Keratinocyte (primary cell): ENCODE measurements around the gene UPF1. TPM values are rescaled to one million over a fixed set of nuclear protein-coding genes. Genes with fewer than 3 reads are reported as not detected.

Experiments used
- DNase-seq: peaks from one replicate; pipeline ENCODE4 v3.0.0-alpha.2; 2011; ENCODE audit warnings: low read depth, missing footprints, low spot score
- FAIRE-seq: peaks from 2 replicates; lab custom pipeline; 2011; peaks lifted over from hg19 to GRCh38; lab: Jason Lieb, UNC
- H2AFZ ChIP-seq: 2 replicates; pipeline ENCODE4 v1.6.0; 2012; ENCODE audit warnings: low read length, control low read depth, inconsistent platforms; ENCODE audit not compliant: control insufficient read depth
- H3K27ac ChIP-seq: 2 replicates; pipeline ENCODE4 v1.5.1; 2011; ENCODE audit warnings: low read length; ENCODE audit not compliant: control insufficient read depth, insufficient read depth
- H3K27me3 ChIP-seq: 3 replicates; pipeline ENCODE4 v1.6.0; 2011; ENCODE audit warnings: low read length; ENCODE audit not compliant: control insufficient read depth, insufficient read depth; ENCODE audit errors: extremely low read depth
- H3K36me3 ChIP-seq, 2 experiments: 2 replicates in 1 of 2; 3 replicates in 1 of 2; pipeline ENCODE4 v1.5.1; 2011; ENCODE audit warnings: low read length in 2 of 2, mild to moderate bottlenecking in 1 of 2; ENCODE audit not compliant: control insufficient read depth in 2 of 2, insufficient read depth in 2 of 2; ENCODE audit errors: extremely low read depth in 1 of 2
- H3K4me1 ChIP-seq: 3 replicates; pipeline ENCODE4 v1.5.1; 2011; ENCODE audit warnings: low read length; ENCODE audit not compliant: control insufficient read depth, insufficient read depth; ENCODE audit errors: extremely low read depth
- H3K4me2 ChIP-seq: 3 replicates; pipeline ENCODE4 v1.6.0; 2011; ENCODE audit warnings: low read depth, low read length; ENCODE audit not compliant: control insufficient read depth, insufficient read depth; ENCODE audit errors: extremely low read depth
- H3K4me3 ChIP-seq, 3 experiments: fragments of 200-600 bp in 1 of 3; sonication (generic) in 1 of 3; 2 replicates in 2 of 3; 3 replicates in 1 of 3; pipeline ENCODE4 v1.5.1; 2011 to 2016; ENCODE audit warnings: low read length in 3 of 3, mild to moderate bottlenecking in 3 of 3, control low read depth in 2 of 3, inconsistent platforms in 1 of 3, low read depth in 1 of 3, mixed read lengths in 1 of 3, mixed run types in 1 of 3, moderate library complexity in 1 of 3; ENCODE audit not compliant: control insufficient read depth in 2 of 3, insufficient read depth in 2 of 3; ENCODE audit errors: extremely low read depth in 1 of 3
- H3K79me2 ChIP-seq: 2 replicates; pipeline ENCODE4 v1.6.0; 2012; ENCODE audit warnings: low read length; ENCODE audit not compliant: control insufficient read depth, insufficient read depth
- H3K9ac ChIP-seq: 3 replicates; pipeline ENCODE4 v1.6.0; 2011; ENCODE audit warnings: low read length; ENCODE audit not compliant: control insufficient read depth, insufficient read depth; ENCODE audit errors: extremely low read depth
- H3K9me1 ChIP-seq: 3 replicates; pipeline ENCODE4 v1.6.0; 2011; ENCODE audit warnings: low read length; ENCODE audit not compliant: control insufficient read depth, insufficient read depth; ENCODE audit errors: extremely low read depth
- H3K9me3 ChIP-seq: 2 replicates; pipeline ENCODE4 v1.5.1; 2012; ENCODE audit warnings: low read depth, low read length; ENCODE audit not compliant: control insufficient read depth
- H4K20me1 ChIP-seq: 3 replicates; pipeline ENCODE4 v1.6.0; 2011; ENCODE audit warnings: low read length; ENCODE audit not compliant: control insufficient read depth, insufficient read depth; ENCODE audit errors: extremely low read depth
- CTCF ChIP-seq, 3 experiments: IDR thresholded peaks in 1 of 3; conservative IDR thresholded peaks in 1 of 3; optimal IDR thresholded peaks in 1 of 3; 2 replicates in 2 of 3; 3 replicates in 1 of 3; pipeline versions ENCODE3 to v1.5.1; 2011; ENCODE audit warnings: low read length in 3 of 3, mild to moderate bottlenecking in 3 of 3, moderate library complexity in 2 of 3, control low read depth in 1 of 3, inconsistent platforms in 1 of 3; ENCODE audit not compliant: insufficient read depth in 2 of 3; ENCODE audit errors: extremely low read depth in 1 of 3
- EZH2 ChIP-seq: IDR thresholded peaks from one replicate; pipeline ENCODE4 v1.6.1; 2012; ENCODE audit warnings: inconsistent platforms, mild to moderate bottlenecking, low read length, moderate library complexity
- dilution Hi-C: fragments of 300-500 bp; cut with MboI; formaldehyde crosslinking; loops from one replicate; pipeline ENCODE4 v1.7.0; 2020; ENCODE audit warnings: low sequenced_read_pairs; ENCODE audit not compliant: extremely low pct_ligation_motif_present
- polyA plus RNA-seq, 5 experiments: library from polyadenylated mRNA; depleted of rRNA in 3 of 5; stranded (reverse) in 3 of 5; stranded (forward) in 1 of 5; unstranded in 1 of 5; fragments of >200 nt; gene quantifications; 1 replicate in 1 of 5; 2 replicates in 3 of 5; 3 replicates in 1 of 5; pipeline versions ENCODE4 v1.2.1 to v1.2.3, GENCODE V29; 2011 to 2012; ENCODE audit warnings: missing spikeins in 2 of 5, low read depth in 1 of 5, low replicate concordance in 1 of 5

Gene UPF1
- polyA plus RNA-seq, 1 donor (not counting 4 experiments of a cell fraction or from before 2014, with no cell fraction given) = 33.7 TPM

DNA sequence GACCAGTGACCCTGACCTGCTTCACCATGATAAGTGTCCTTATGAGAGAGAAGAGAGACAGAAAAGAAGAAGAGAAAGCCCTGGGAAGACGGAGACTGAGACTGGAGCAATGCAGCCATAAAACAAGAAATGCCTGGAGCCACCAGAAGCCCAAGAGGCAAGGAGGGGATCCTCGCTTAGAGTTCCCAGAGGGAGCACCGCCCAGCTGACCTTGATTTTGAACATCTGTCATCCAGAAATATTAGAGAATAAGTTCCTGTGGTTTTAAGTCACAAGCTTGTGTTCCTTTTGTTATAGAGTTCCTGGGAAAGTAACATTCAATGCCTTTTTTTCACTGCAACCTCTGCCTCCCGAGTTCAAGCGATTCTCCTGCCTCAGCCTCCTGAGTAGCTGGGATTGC is 44.0 kb downstream of the UPF1 start:
- H3K36me3 ChIP-seq = no peaks in the 10 kb centered on the region
- no peak overlapping the region for H3K27ac ChIP-seq
- peaks cover 4% of the 10 kb centered on the region for H3K27me3 ChIP-seq
- H4K20me1 ChIP-seq = no peaks in the 10 kb centered on the region
- TF ChIP-seq EZH2 = no peak
- TF ChIP-seq CTCF (optimal IDR thresholded peaks at IDR 0.05 in 1 of 3, IDR thresholded peaks at IDR 0.05 in 1 of 3, conservative IDR thresholded peaks at IDR 0.05 in 1 of 3; ENCODE audit: extremely low read depth in 1 of 3, insufficient read depth in 2 of 3, low read length in 3 of 3) = no peak
- H3K4me1 ChIP-seq = no peaks in the 10 kb centered on the region
- no peaks in the 10 kb centered on the region for H3K9me3 ChIP-seq
- H3K4me3 ChIP-seq = no peak overlapping the region
- no peak overlapping the region for H3K4me2 ChIP-seq
- H3K9me1 ChIP-seq = no peaks in the 10 kb centered on the region
- H3K79me2 ChIP-seq = no peaks in the 10 kb centered on the region
- no peak overlapping the region for H3K9ac ChIP-seq
- no peak overlapping the region for H2AFZ ChIP-seq
- dilution Hi-C loops = no loop called here
- no peak for FAIRE-seq
- DNase-seq = no peak

- Histone ChIP-seq H4K20me1 (no peaks in the 10 kb centered on the region), H3K4me3 (no peak overlapping the region), H3K27ac (no peak overlapping the region), H3K4me2 (no peak overlapping the region), H3K9ac (no peak overlapping the region), H3K4me1 (no peaks in the 10 kb centered on the region), H3K79me2 (no peaks in the 10 kb centered on the region), H3K9me3 (no peaks in the 10 kb centered on the region), H3K9me1 (no peaks in the 10 kb centered on the region), H2AFZ (no peak overlapping the region), H3K27me3 (peaks cover 4% of the 10 kb centered on the region), H3K36me3 (no peaks in the 10 kb centered on the region)
- FAIRE-seq (no peak), DNase-seq (no peak)
- no peak for TF ChIP-seq EZH2
- no peak for TF ChIP-seq CTCF (optimal IDR thresholded peaks at IDR 0.05 in 1 of 3, IDR thresholded peaks at IDR 0.05 in 1 of 3, conservative IDR thresholded peaks at IDR 0.05 in 1 of 3; ENCODE audit: extremely low read depth in 1 of 3, insufficient read depth in 2 of 3, low read length in 3 of 3)
- dilution Hi-C loops = no loop called here
These were observed 45.1 kb downstream of the UPF1 start for GRCh38 chr19:18876865-18877264.
